Measurements from ENCODE around the gene POLG.

Gene POLG

DNA sequence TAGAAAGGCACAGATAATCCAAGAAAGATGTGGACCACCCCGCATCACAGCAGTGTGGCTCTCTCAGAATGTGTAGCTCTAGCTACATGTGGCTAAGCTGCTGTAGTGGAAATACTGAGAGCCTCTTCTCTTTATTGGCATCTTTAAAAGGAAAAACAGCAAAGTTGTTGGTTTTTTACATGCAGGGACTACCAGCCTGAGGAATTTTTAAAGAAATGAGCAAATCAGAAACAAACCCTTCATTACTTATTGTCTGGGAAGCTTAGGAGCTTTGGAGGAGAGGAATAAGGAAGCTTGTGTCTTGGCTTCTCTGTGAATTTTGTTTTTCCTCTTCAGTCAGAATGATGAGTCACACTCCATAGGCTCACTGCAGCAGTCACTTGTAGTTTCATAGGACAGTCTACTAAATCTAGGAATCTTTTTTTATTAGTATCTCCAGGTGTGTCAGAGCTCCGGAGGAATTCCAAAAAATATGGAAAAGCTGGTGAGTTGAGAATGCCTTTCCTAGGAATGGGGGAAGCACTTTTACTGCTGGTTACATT is 27.5 kb downstream of the POLG start:
- no peak overlapping the region for H3K4me3 ChIP-seq
- no peaks in the 10 kb centered on the region for H3K27me3 ChIP-seq
- TF ChIP-seq, protein P1, sequence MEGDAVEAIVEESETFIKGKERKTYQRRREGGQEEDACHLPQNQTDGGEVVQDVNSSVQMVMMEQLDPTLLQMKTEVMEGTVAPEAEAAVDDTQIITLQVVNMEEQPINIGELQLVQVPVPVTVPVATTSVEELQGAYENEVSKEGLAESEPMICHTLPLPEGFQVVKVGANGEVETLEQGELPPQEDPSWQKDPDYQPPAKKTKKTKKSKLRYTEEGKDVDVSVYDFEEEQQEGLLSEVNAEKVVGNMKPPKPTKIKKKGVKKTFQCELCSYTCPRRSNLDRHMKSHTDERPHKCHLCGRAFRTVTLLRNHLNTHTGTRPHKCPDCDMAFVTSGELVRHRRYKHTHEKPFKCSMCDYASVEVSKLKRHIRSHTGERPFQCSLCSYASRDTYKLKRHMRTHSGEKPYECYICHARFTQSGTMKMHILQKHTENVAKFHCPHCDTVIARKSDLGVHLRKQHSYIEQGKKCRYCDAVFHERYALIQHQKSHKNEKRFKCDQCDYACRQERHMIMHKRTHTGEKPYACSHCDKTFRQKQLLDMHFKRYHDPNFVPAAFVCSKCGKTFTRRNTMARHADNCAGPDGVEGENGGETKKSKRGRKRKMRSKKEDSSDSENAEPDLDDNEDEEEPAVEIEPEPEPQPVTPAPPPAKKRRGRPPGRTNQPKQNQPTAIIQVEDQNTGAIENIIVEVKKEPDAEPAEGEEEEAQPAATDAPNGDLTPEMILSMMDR (IDR thresholded peaks at IDR 0.05), result no peak
- H3K9me3 ChIP-seq, result no peaks in the 10 kb centered on the region
- peaks cover 0 to 13% (median 3%) of the 10 kb centered on the region in 4 donors for H3K4me1 ChIP-seq
- H3K36me3 ChIP-seq, result no peaks in the 10 kb centered on the region
- intact Hi-C loops (cut with DNase I; ENCODE audit: low total_unique reads), result no loop called here
- no peak for DNase-seq
- H3K27ac ChIP-seq, result no peak overlapping the region

DNA sequence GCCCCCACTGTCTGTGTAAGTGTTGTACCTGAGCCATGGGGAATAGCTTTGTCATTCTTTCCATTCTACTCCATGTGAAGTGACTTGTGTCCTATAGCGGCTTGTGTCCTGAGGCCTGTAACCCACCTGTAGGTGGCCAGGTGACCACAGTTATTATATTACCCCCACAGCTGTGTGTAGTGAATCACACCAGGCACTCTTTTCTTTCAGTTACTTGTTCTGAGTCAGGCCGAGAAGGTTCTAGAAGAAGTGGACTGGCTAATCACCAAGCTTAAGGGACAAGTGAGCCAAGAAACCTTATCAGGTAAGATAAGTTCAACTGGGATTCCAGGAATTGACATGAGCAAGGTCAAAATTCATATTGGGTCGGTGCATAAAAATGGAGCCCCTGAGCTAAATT is 29.2 kb downstream of the POLG start:
- no peak overlapping the region for H3K27ac ChIP-seq
- intact Hi-C loops (cut with DNase I; ENCODE audit: low total_unique reads), result loop anchor here (2.0 kb wide), 1 partner anchor 55 kb away; no protein-coding TSS in a partner anchor
- no peaks in the 10 kb centered on the region for H3K4me1 ChIP-seq
- no peaks in the 10 kb centered on the region for H3K27me3 ChIP-seq
- H3K36me3 ChIP-seq, result no peaks in the 10 kb centered on the region
- DNase-seq, result no peak
- TF ChIP-seq, protein P1 (IDR thresholded peaks at IDR 0.05), result no peak
- no peaks in the 10 kb centered on the region for H3K9me3 ChIP-seq
- H3K4me3 ChIP-seq, result no peak overlapping the region

DNA sequence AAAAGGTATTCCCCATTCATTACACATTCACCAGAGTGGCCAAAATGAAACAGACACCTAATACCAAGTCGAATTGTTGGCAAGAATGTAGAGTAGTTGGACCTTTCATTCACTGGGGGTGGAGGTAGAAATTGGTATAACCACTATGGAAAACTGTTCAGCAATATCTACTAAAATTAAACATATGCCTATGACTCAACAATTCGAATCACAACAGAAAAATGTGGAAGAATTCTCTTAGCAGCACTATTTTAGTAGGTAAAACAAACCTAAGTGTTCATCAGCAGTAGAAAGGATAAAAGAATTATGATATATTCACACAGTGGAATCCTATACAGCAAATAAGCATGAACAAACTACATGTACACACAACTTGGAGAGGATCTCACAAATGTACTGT is 30.6 kb downstream of the POLG start:
- TF ChIP-seq, protein P1 (IDR thresholded peaks at IDR 0.05), result no peak
- no peak overlapping the region for H3K4me3 ChIP-seq
- intact Hi-C loops (cut with DNase I; ENCODE audit: low total_unique reads), result loop anchor here (2.0 kb wide), 1 partner anchor 53 kb away; no protein-coding TSS in a partner anchor
- H3K9me3 ChIP-seq, result no peaks in the 10 kb centered on the region
- no peaks in the 10 kb centered on the region for H3K4me1 ChIP-seq
- no peaks in the 10 kb centered on the region for H3K27me3 ChIP-seq
- H3K36me3 ChIP-seq, result no peaks in the 10 kb centered on the region
- no peak for DNase-seq
- H3K27ac ChIP-seq, result no peak overlapping the region

DNA sequence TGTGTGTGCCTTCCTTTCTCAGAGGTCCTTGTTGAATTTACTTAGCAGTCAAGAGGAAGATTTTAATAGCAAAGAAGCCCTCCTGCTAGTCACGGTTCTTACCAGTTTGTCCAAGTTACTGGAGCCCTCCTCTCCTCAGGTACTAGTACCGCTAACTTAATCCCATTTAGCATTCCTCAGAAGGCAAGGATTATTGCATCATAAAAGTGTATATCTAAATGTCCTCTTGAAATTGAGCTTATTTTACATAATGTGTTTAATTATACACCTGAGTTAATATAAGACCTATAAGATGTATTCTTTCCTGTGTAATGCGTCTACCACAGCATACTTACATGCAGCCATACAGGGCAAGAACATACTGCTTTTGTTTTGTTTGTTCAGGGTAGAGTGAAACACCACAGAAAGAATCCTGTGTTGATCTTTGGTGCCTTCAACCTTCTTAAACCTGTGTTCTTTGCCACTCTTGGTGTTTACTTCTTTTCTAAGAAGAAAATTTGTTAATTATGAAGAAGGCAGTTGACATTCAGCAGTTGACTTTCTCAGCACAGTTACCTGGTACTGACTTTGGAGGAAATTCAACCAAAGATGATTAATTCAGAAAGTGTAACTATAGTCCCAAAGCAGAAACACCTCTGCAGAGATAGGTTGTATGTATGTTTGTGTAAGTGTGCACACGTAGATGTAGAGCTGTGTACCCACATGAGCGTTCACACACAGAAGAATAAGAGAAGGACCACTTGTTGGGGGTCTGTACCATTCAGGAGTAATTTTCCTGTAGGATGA is 33.1 kb downstream of the POLG start:
- TF ChIP-seq, protein P1 (IDR thresholded peaks at IDR 0.05), result no peak
- Histone ChIP-seq H3K4me1 (no peaks in the 10 kb centered on the region), H3K27ac (no peak overlapping the region), H3K27me3 (no peaks in the 10 kb centered on the region), H3K4me3 (no peak overlapping the region), H3K36me3 (no peaks in the 10 kb centered on the region), H3K9me3 (no peaks in the 10 kb centered on the region)
- intact Hi-C loops (cut with DNase I; ENCODE audit: low total_unique reads), result no loop called here
- DNase-seq, result no peak

DNA sequence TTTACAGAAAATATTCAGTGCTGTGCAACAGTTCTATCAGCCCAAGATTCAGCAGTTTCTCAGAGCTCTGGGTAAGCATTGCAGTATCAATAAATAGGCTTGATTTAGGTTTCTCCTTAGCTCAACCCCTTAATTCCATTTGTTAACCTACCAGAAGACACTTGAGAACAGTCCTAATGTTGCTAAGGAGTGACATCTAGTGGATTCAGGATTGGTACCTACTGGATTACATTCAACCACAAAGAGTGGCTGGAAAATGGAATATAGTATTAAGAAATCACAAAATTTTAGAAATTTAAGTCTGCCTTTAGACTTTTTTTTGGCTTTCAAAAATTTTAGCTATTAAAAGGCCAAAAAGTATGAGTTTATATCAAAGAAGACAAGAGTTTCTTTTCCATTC is 34.7 kb downstream of the POLG start:
- H3K4me3 ChIP-seq, result no peak overlapping the region
- no peak for DNase-seq
- no peaks in the 10 kb centered on the region for H3K27me3 ChIP-seq
- intact Hi-C loops (cut with DNase I; ENCODE audit: low total_unique reads), result no loop called here
- no peak overlapping the region for H3K27ac ChIP-seq
- no peaks in the 10 kb centered on the region for H3K9me3 ChIP-seq
- no peaks in the 10 kb centered on the region for H3K36me3 ChIP-seq
- TF ChIP-seq, protein P1 (IDR thresholded peaks at IDR 0.05), result peak; percentile 25 to 34
- H3K4me1 ChIP-seq, result no peaks in the 10 kb centered on the region

Data from tibial artery (tissue), 4 donors.